ENCODE results near the gene RAVER1.

RAVER1 gene

GRCh38 chr19:10329555-10329954, 3.8 kb downstream of the RAVER1 start:
- ATAC-seq (ENCODE audit: insufficient read depth, low read depth) = no peak
- Histone ChIP-seq H3K27ac (ENCODE audit: low read length) (no peak overlapping the region), H3K79me2 (ENCODE audit: insufficient read depth, low read length) (peaks cover 72% of the 10 kb centered on the region)

DNA sequence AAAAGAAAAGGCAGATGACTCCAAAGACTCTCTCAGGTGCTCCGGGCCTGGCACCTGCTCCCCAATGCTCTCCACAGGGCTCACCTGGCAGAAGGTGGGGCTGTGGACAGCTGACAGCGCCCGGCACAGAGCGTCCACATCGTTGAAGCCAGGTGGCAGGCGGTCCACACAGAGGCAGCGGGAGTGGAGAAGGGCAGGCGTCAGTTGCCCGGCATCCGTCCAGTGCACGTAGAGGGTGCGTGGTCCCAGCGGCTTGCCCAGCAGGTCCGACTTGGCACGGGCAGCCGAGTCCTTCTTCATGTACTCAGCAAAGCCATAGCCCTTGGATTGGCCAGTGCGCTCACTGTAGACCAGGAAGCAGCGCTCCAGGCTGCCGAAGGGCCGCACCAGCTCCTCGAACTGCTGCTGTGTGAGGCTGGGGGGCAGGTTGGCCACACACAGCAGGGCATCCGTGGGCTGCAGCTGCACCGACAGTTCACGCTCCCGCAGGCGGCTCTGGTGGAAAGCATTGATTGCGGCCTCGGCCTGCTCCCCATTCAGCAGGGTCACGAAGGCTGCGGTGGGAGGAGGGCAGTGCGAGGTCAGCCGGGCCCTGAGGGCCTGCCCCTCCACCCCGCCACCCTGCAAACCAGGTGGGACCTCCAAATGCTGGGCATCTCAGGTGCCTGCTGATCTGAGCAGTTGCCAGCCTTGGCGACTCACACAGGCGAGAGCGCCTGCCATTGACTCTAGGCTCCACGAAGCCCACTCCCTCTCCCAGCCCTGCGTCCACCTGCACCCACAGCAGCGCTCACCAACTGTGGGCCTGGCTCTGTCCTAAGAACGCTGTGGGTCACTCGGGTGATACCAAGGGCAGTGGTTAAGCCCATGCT, 4.5 kb downstream of the RAVER1 start:
- Histone ChIP-seq H3K9me3 (ENCODE audit: insufficient read depth, low read length, severe bottlenecking) (no peaks in the 10 kb centered on the region), H3K4me1 (ENCODE audit: insufficient read depth, low read length) (peaks cover 17% of the 10 kb centered on the region), H3K9ac (ENCODE audit: low read depth, low read length) (no peak overlapping the region), H3K4me2 (ENCODE audit: insufficient read depth, low read length) (no peak overlapping the region), H3K36me3 (ENCODE audit: insufficient read depth, low read length) (peaks cover 84% of the 10 kb centered on the region), H3K27me3 (ENCODE audit: insufficient read depth, low read length, poor library complexity) (no peaks in the 10 kb centered on the region), H2AFZ (ENCODE audit: low read depth, low read length) (no peak overlapping the region), H3K4me3 (ENCODE audit: low read depth in 1 of 2, low read length in 2 of 2) (no peak overlapping the region), H3K27ac (ENCODE audit: low read length) (no peak overlapping the region), H3K79me2 (ENCODE audit: insufficient read depth, low read length) (peaks cover 64% of the 10 kb centered on the region), H4K20me1 (ENCODE audit: insufficient read depth, low read length) (peaks cover 55% of the 10 kb centered on the region)
- DNase-seq = no peak
- ATAC-seq (ENCODE audit: insufficient read depth, low read depth) = no peak
- TF ChIP-seq, protein P1, sequence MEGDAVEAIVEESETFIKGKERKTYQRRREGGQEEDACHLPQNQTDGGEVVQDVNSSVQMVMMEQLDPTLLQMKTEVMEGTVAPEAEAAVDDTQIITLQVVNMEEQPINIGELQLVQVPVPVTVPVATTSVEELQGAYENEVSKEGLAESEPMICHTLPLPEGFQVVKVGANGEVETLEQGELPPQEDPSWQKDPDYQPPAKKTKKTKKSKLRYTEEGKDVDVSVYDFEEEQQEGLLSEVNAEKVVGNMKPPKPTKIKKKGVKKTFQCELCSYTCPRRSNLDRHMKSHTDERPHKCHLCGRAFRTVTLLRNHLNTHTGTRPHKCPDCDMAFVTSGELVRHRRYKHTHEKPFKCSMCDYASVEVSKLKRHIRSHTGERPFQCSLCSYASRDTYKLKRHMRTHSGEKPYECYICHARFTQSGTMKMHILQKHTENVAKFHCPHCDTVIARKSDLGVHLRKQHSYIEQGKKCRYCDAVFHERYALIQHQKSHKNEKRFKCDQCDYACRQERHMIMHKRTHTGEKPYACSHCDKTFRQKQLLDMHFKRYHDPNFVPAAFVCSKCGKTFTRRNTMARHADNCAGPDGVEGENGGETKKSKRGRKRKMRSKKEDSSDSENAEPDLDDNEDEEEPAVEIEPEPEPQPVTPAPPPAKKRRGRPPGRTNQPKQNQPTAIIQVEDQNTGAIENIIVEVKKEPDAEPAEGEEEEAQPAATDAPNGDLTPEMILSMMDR (IDR thresholded peaks at IDR 0.05; ENCODE audit: borderline replicate concordance, extremely low read depth, low read length, poor library complexity, severe bottlenecking) = no peak
- no peak for TF ChIP-seq EZH2 (IDR thresholded peaks at IDR 0.05; ENCODE audit: borderline replicate concordance, low read depth, low read length, severe bottlenecking)

More at GRCh38 chr19:10329555-10329954, 3.8 kb downstream of the RAVER1 start:
- Histone ChIP-seq H3K9ac (ENCODE audit: low read depth, low read length) (no peak overlapping the region), H3K9me3 (ENCODE audit: insufficient read depth, low read length, severe bottlenecking) (no peaks in the 10 kb centered on the region), H3K4me2 (ENCODE audit: insufficient read depth, low read length) (no peak overlapping the region), H3K4me3 (ENCODE audit: low read depth in 1 of 2, low read length in 2 of 2) (no peak overlapping the region), H2AFZ (ENCODE audit: low read depth, low read length) (no peak overlapping the region), H3K36me3 (ENCODE audit: insufficient read depth, low read length) (peaks cover 80% of the 10 kb centered on the region), H3K4me1 (ENCODE audit: insufficient read depth, low read length) (peaks cover 25% of the 10 kb centered on the region), H4K20me1 (ENCODE audit: insufficient read depth, low read length) (peaks cover 55% of the 10 kb centered on the region), H3K27me3 (ENCODE audit: insufficient read depth, low read length, poor library complexity) (no peaks in the 10 kb centered on the region)
- TF ChIP-seq, protein P1 (IDR thresholded peaks at IDR 0.05; ENCODE audit: borderline replicate concordance, extremely low read depth, low read length, poor library complexity, severe bottlenecking) = no peak
- no peak for TF ChIP-seq EZH2 (IDR thresholded peaks at IDR 0.05; ENCODE audit: borderline replicate concordance, low read depth, low read length, severe bottlenecking)
- no peak for DNase-seq

GRCh38 chr19:10327793-10328192, 5.5 kb downstream of the RAVER1 start:
- Histone ChIP-seq H3K4me1 (ENCODE audit: insufficient read depth, low read length) (peaks cover 15% of the 10 kb centered on the region), H3K9me3 (ENCODE audit: insufficient read depth, low read length, severe bottlenecking) (no peaks in the 10 kb centered on the region), H3K36me3 (ENCODE audit: insufficient read depth, low read length) (peaks cover 94% of the 10 kb centered on the region), H4K20me1 (ENCODE audit: insufficient read depth, low read length) (peaks cover 58% of the 10 kb centered on the region), H3K27ac (ENCODE audit: low read length) (no peak overlapping the region), H2AFZ (ENCODE audit: low read depth, low read length) (no peak overlapping the region), H3K4me2 (ENCODE audit: insufficient read depth, low read length) (no peak overlapping the region), H3K9ac (ENCODE audit: low read depth, low read length) (no peak overlapping the region), H3K79me2 (ENCODE audit: insufficient read depth, low read length) (peaks cover 60% of the 10 kb centered on the region), H3K27me3 (ENCODE audit: insufficient read depth, low read length, poor library complexity) (no peaks in the 10 kb centered on the region), H3K4me3 (ENCODE audit: low read depth in 1 of 2, low read length in 2 of 2) (no peak overlapping the region)
- ATAC-seq (ENCODE audit: insufficient read depth, low read depth) = no peak
- no peak for TF ChIP-seq EZH2 (IDR thresholded peaks at IDR 0.05; ENCODE audit: borderline replicate concordance, low read depth, low read length, severe bottlenecking)
- TF ChIP-seq, protein P1 (IDR thresholded peaks at IDR 0.05; ENCODE audit: borderline replicate concordance, extremely low read depth, low read length, poor library complexity, severe bottlenecking) = no peak
- DNase-seq = no peak
